Transverse colon (tissue), 4 donors: ENCODE measurements around the gene STIM1. TPM values are rescaled to one million over a fixed set of nuclear protein-coding genes. Genes with fewer than 3 reads are reported as not detected.

ENCODE experiments used
- DNase-seq: peaks from one replicate; pipeline ENCODE4 v3.0.0-alpha.2; 2019
- H3K27ac ChIP-seq, 4 donors: fragments of 200-600 bp; sonication (generic); 2 replicates each; pipeline ENCODE4 v1.5.1; 2016 to 2018; ENCODE audit warnings: inconsistent platforms in 4 of 4
- H3K27me3 ChIP-seq: fragments of 200-600 bp; sonication (generic); 2 replicates; pipeline ENCODE4 v1.5.1; 2017; ENCODE audit warnings: inconsistent platforms
- H3K36me3 ChIP-seq, 4 donors: fragments of 200-600 bp; sonication (generic); 2 replicates each; pipeline ENCODE4 v1.5.1; 2017 to 2019; ENCODE audit warnings: inconsistent platforms in 4 of 4
- H3K4me1 ChIP-seq, 4 donors: fragments of 200-600 bp; sonication (generic); 2 replicates each; pipeline ENCODE4 v1.5.1; 2017 to 2020; ENCODE audit warnings: inconsistent platforms in 4 of 4
- H3K4me3 ChIP-seq, 4 donors: fragments of 200-600 bp; sonication (generic); 1 replicate in 1 of 4; 2 replicates in 3 of 4; pipeline versions ENCODE4 v1.5.1 to v1.6.1; 2017 to 2019; ENCODE audit warnings: inconsistent platforms in 4 of 4
- H3K9me3 ChIP-seq, 2 donors: fragments of 200-600 bp; sonication (generic); 2 replicates each; pipeline ENCODE4 v1.5.1; 2017 to 2019; ENCODE audit warnings: inconsistent platforms in 2 of 2
- CTCF ChIP-seq, 5 experiments: fragments of 200-600 bp in 3 of 5; fragments of 450-650 bp in 2 of 5; sonication (generic) in 3 of 5; IDR thresholded peaks; 1 replicate in 2 of 5; 2 replicates in 3 of 5; pipeline ENCODE4 v1.5.1; 2016 to 2017; ENCODE audit warnings: antibody characterized with exemption in 5 of 5, inconsistent platforms in 3 of 5, mild to moderate bottlenecking in 2 of 5, moderate library complexity in 1 of 5
- EP300 ChIP-seq: sonication (generic); formaldehyde crosslinking; IDR thresholded peaks from one replicate; pipeline ENCODE4 v1.6.1; 2017; ENCODE audit warnings: antibody characterized with exemption, low read depth
- POLR2A ChIP-seq: fragments of 450-650 bp; IDR thresholded peaks from one replicate; pipeline ENCODE4 v1.6.1; 2016; ENCODE audit warnings: antibody characterized with exemption, mild to moderate bottlenecking, moderate library complexity
- POLR2AphosphoS5 ChIP-seq, 3 donors: sonication (generic); formaldehyde crosslinking; IDR thresholded peaks; one replicate each; pipeline ENCODE4 v1.6.1; 2016; ENCODE audit warnings: antibody characterized with exemption in 3 of 3
- WGBS, 2 donors: methylation state at CpG; one replicate each; pipeline ENCODE4 v1.1.5; 2018; ENCODE audit warnings: low coverage in 1 of 2; 5-methylcytosine and 5-hydroxymethylcytosine counted together
- in situ Hi-C, 4 donors: fragments of 200-750 bp; cut with MboI; loops; one replicate each; pipeline versions ENCODE4 v1.15.0 to v1.15.1; 2017; ENCODE audit warnings: low sequenced_read_pairs in 3 of 4, low pct_ligation_motif_present in 1 of 4, low pct_unique_long_range_greater_than_20kb in 1 of 4
- intact Hi-C: fragments of 100-400 bp; cut with DNase I; formaldehyde crosslinking; loops from one replicate; pipeline ENCODE4 v1.15.1; 2023; ENCODE audit warnings: low total_unique reads
- total RNA-seq, 4 donors: library from RNA; depleted of rRNA; stranded (reverse); fragments of >200 nt; gene quantifications; one replicate each; pipeline ENCODE4 v1.1.0, GENCODE V29; 2016

STIM1 gene
- total RNA-seq, 4 donors from 2014 or later, result 41.2 to 79.3 (median 48.0) TPM

GRCh38 chr11:3905080-3905953 is 49.9 kb downstream of the STIM1 start:
- no peaks in the 10 kb centered on the region for H3K27me3 ChIP-seq
- 64 to 74% methylated on average over 3 of the region's 3 CpGs for WGBS, 2 donors
- in situ Hi-C loops (no loop called here), intact Hi-C loops (no loop called here)
- DNase-seq, result peak; percentile 45
- TF ChIP-seq CTCF (IDR thresholded peaks at IDR 0.05) (no peak), POLR2AphosphoS5 (IDR thresholded peaks at IDR 0.05) (peak in 1 of 3 donors; percentile 31)
- no peak overlapping the region for H3K4me3 ChIP-seq
- H3K4me1 ChIP-seq, result peaks cover 25 to 55% (median 33%) of the 10 kb centered on the region in 4 donors
- no peaks in the 10 kb centered on the region for H3K36me3 ChIP-seq
- peak overlapping the region; percentile 31 to 57 (median 52) for H3K27ac ChIP-seq
- no peaks in the 10 kb centered on the region for H3K9me3 ChIP-seq

GRCh38 chr11:3906166-3906565 is 50.7 kb downstream of the STIM1 start:
- no peak overlapping the region for H3K27ac ChIP-seq
- DNase-seq, result no peak
- H3K4me3 ChIP-seq, result no peak overlapping the region
- WGBS, 2 donors, result 91 to 100% methylated on average over 2 of the region's 2 CpGs
- H3K36me3 ChIP-seq, result no peaks in the 10 kb centered on the region
- TF ChIP-seq POLR2A (no peak), CTCF (IDR thresholded peaks at IDR 0.05) (no peak), EP300 (no peak), POLR2AphosphoS5 (IDR thresholded peaks at IDR 0.05) (no peak)
- H3K9me3 ChIP-seq, result no peaks in the 10 kb centered on the region
- peaks cover 25 to 50% (median 33%) of the 10 kb centered on the region in 4 donors for H3K4me1 ChIP-seq
- in situ Hi-C loops (no loop called here), intact Hi-C loops (no loop called here)
- H3K27me3 ChIP-seq, result no peaks in the 10 kb centered on the region

- no peaks in the 10 kb centered on the region for H3K9me3 ChIP-seq
- DNase-seq, result no peak
- 67 to 78% methylated on average over 2 of the region's 2 CpGs for WGBS, 2 donors
- H3K27me3 ChIP-seq, result no peaks in the 10 kb centered on the region
- H3K4me3 ChIP-seq, result no peak overlapping the region
- in situ Hi-C loops, result no loop called here
- peaks cover 23 to 39% (median 27%) of the 10 kb centered on the region in 4 donors for H3K4me1 ChIP-seq
- H3K36me3 ChIP-seq, result no peaks in the 10 kb centered on the region
- no peak overlapping the region for H3K27ac ChIP-seq
- intact Hi-C loops, result no loop called here
- no peak for TF ChIP-seq POLR2A
- TF ChIP-seq EP300, result no peak
- TF ChIP-seq CTCF (IDR thresholded peaks at IDR 0.05), result no peak
Measured at GRCh38 chr11:3907590-3907989, 52.1 kb downstream of the STIM1 start.

- TF ChIP-seq CTCF (IDR thresholded peaks at IDR 0.05) (no peak), POLR2A (no peak), EP300 (no peak), POLR2AphosphoS5 (IDR thresholded peaks at IDR 0.05) (no peak)
Measured at GRCh38 chr11:3909901-3910300, 54.4 kb downstream of the STIM1 start.

More at GRCh38 chr11:3909901-3910300, 54.4 kb downstream of the STIM1 start:
- 64 to 66% methylated on average over 3 of the region's 3 CpGs for WGBS, 2 donors
- Histone ChIP-seq H3K27ac (no peak overlapping the region), H3K4me1 (peaks cover 3 to 23% (median 8%) of the 10 kb centered on the region in 4 donors), H3K27me3 (no peaks in the 10 kb centered on the region), H3K36me3 (no peaks in the 10 kb centered on the region), H3K9me3 (no peaks in the 10 kb centered on the region), H3K4me3 (no peak overlapping the region)
- in situ Hi-C loops, result no loop called here
- no peak for DNase-seq
- intact Hi-C loops, result no loop called here
